Heart left ventricle (tissue), 16 donors: ENCODE data around the gene USP47. TPM values are rescaled to one million over a fixed set of nuclear protein-coding genes. Genes with fewer than 3 reads are reported as not detected.
A peak's percentile ranks its signal among the peaks of the same experiment; 100 is the strongest.

Experiments used
- ATAC-seq, 4 donors: fragments of 200-7000 bp; cut with Tn5 transposase; one replicate each; pipeline ENCODE4 v1.9.1; 2020 to 2022; ENCODE audit warnings: moderate library complexity in 4 of 4, mild to moderate bottlenecking in 3 of 4, moderate number of reproducible peaks in 1 of 4
- DNase-seq, 5 donors: peaks; one replicate each; pipeline ENCODE4 v3.0.0-alpha.2; 2020
- H3K27ac ChIP-seq, 12 donors: fragments of 200-600 bp; sonication (generic) in 4 of 12; one replicate each; pipeline versions ENCODE4 v1.5.0 to v1.8.0; 2016 to 2022; ENCODE audit warnings: mild to moderate bottlenecking in 2 of 12
- H3K27me3 ChIP-seq, 9 donors: fragments of 200-600 bp; sonication (generic) in 2 of 9; one replicate each; pipeline versions ENCODE4 v1.5.1 to v1.8.0; 2016 to 2022; ENCODE audit warnings: mild to moderate bottlenecking in 3 of 9
- H3K36me3 ChIP-seq, 9 donors: fragments of 200-600 bp; sonication (generic) in 2 of 9; one replicate each; pipeline versions ENCODE4 v1.5.0 to v1.8.0; 2018 to 2022; ENCODE audit warnings: mild to moderate bottlenecking in 2 of 9
- H3K4me1 ChIP-seq, 12 donors: fragments of 200-600 bp; sonication (generic) in 4 of 12; one replicate each; pipeline versions ENCODE4 v1.5.0 to v1.8.0; 2016 to 2022; ENCODE audit warnings: mild to moderate bottlenecking in 3 of 12
- H3K4me3 ChIP-seq, 12 donors: fragments of 200-600 bp; sonication (generic) in 4 of 12; one replicate each; pipeline versions ENCODE4 v1.5.0 to v1.8.0; 2017 to 2022; ENCODE audit warnings: mild to moderate bottlenecking in 9 of 12, moderate library complexity in 4 of 12
- H3K9me3 ChIP-seq, 12 donors: fragments of 200-600 bp; sonication (generic) in 4 of 12; one replicate each; pipeline versions ENCODE4 v1.5.0 to v1.8.0; 2016 to 2022; ENCODE audit warnings: mild to moderate bottlenecking in 1 of 12
- CTCF ChIP-seq, 12 donors: fragments of 200-600 bp; sonication (generic) in 4 of 12; IDR thresholded peaks; one replicate each; pipeline versions ENCODE4 v1.5.0 to v1.8.0; 2018 to 2022; ENCODE audit warnings: antibody characterized with exemption in 12 of 12, mild to moderate bottlenecking in 5 of 12
- POLR2A ChIP-seq, 2 donors: fragments of 450-650 bp; IDR thresholded peaks; one replicate each; pipeline ENCODE4 v1.6.1; 2017; ENCODE audit warnings: antibody characterized with exemption in 2 of 2, mild to moderate bottlenecking in 2 of 2, moderate library complexity in 2 of 2
- whole genome bisulfite sequencing, 4 donors: extraction: QIAGEN DNeasy Blood & Tissue Kit in 2 of 4; methylation state at CpG; one replicate each; pipeline versions ENCODE4 v1.1.5 to v1.1.7; 2013 to 2018; 5-methylcytosine and 5-hydroxymethylcytosine counted together
- intact Hi-C, 10 donors: fragments of 100-400 bp; cut with DNase I; formaldehyde crosslinking; loops; one replicate each; pipeline versions ENCODE4 v1.11.1 to v1.14.2; 2022
- polyA plus RNA-seq, 2 donors: library from polyadenylated mRNA; stranded (reverse); fragments of 200-250 nt; gene quantifications; one replicate each; pipeline ENCODE4 v1.2.3, GENCODE V29; 2013
- total RNA-seq, 9 donors: library from RNA; depleted of rRNA in 2 of 9; stranded (reverse); fragments of >200 nt in 2 of 9; fragmentation: NEBNext Ultra II Directional in 3 of 9; extraction: Animal tissue kit (Norgen Biotek cat#: 25700) in 3 of 9; gene quantifications; one replicate each; pipeline versions ENCODE4 v1.1.0 to v1.2.4, GENCODE V29; 2016 to 2023
- donor health status: ischemic (EF 13 %, LVEDD 7.1; RV severe dilation, severe dysfunction).
- donor health status: healthy with polysubstance abuse.
- donor health status: DM: no; HTN: yes; CAD: no.
- donor health status: DM: no; HTN: no; CAD: no.
- donor health status: ischemic (EF 25% LVEDD 6.9; RV normal size, moderate dysfunction).
- donor health status: ischemic (EF 25% LVEDD 5.7; RV mildly dilated, moderate dysfunction).
- donor health status: healthy.
- donor health status: DM: yes; HTN: yes; CAD: no.
- donor health status: ischemic (EF 35%, LVEDD 5.7; RV mildly dilated, moderate dysfunction).
- donor health status: nonischemic (EF 11% LVEDD 7.7; RV severe dilation, severe dysfunction).
- donor health status: DM: yes; HTN: yes; CAD: no.
- donor health status: PGD.
- donor health status: ischemic (EF 29% LVEDD 5.4; RV normal size, mild dysfunction).
- donor health status: nonischemic (EF 23%, LVEDD 6.1; RV moderate dilation, normal function).

Gene USP47
- total and polyA plus RNA-seq, 11 donors = 26.2 to 89.6 (median 54.3) TPM

- peak; percentile 46 to 72 (median 64) for ATAC-seq
- intact Hi-C loops = loop anchor here in 4 of 10 donors (5.0 to 10.0 kb wide), 5 partner anchors 33 to 137 kb away; partner anchors contain the start of gene USP47 (in 1 of the 4)
- Histone ChIP-seq H3K4me3 (no peak overlapping the region), H3K27me3 (no peaks in the 10 kb centered on the region), H3K9me3 (peaks cover 0 to 5% (median 0%) of the 10 kb centered on the region in 12 donors), H3K4me1 (peaks cover 25 to 98% (median 83%) of the 10 kb centered on the region in 12 donors), H3K27ac (peak overlapping the region; percentile 73 to 97 (median 88)), H3K36me3 (no peaks in the 10 kb centered on the region)
- peak in 4 of 5 donors; percentile 55 to 77 (median 61) for DNase-seq
- TF ChIP-seq POLR2A (IDR thresholded peaks at IDR 0.05) (no peak), CTCF (IDR thresholded peaks at IDR 0.05) (no peak)
- 8 to 19% (median 11%) methylated on average over 8 of the region's 8 CpGs for WGBS, 4 donors
Measured at GRCh38 chr11:11979488-11980117, 137.8 kb downstream of the USP47 start.

GRCh38 chr11:11980200-11980599 lies 138.4 kb downstream of the USP47 start:
- Histone ChIP-seq H3K27me3 (no peaks in the 10 kb centered on the region), H3K4me3 (no peak overlapping the region), H3K4me1 (peaks cover 25 to 98% (median 83%) of the 10 kb centered on the region in 12 donors), H3K9me3 (peaks cover 0 to 5% (median 0%) of the 10 kb centered on the region in 12 donors), H3K27ac (peak overlapping the region; percentile 73 to 97 (median 88)), H3K36me3 (no peaks in the 10 kb centered on the region)
- no peak for ATAC-seq
- 80 to 93% (median 86%) methylated on average over 2 of the region's 2 CpGs for WGBS, 4 donors
- DNase-seq = no peak
- TF ChIP-seq CTCF (IDR thresholded peaks at IDR 0.05) (no peak), POLR2A (IDR thresholded peaks at IDR 0.05) (no peak)
- intact Hi-C loops = loop anchor here in 2 of 10 donors (5.0 kb wide), 2 partner anchors 37 to 138 kb away; partner anchors contain the start of gene USP47 (in 1 of the 2)

DNA sequence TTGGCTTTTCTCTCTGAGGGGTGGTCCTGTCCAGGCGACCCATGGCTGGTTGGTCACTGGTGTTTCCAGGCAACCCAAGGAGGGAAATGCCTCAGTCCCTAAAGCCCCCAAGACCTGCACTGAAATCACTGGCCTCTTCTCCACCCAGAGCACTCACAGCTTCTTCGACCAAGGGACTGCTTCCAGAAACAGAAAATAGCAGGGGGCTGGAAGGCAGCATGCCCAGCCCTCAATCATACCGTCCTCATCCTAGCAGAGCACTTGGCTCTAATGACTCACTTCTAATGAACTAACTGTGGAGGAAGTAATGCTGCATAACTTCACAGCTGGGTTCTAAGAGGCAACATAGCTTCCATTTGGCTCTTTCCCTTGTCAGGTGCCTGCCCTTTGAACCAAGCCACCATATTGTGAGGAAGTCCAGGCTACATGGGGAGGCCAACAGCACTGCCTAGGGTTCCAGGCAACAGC lies 139.1 kb downstream of the USP47 start:
- Histone ChIP-seq H3K27ac (peak overlapping the region; percentile 73 to 97 (median 88)), H3K4me3 (no peak overlapping the region), H3K27me3 (no peaks in the 10 kb centered on the region), H3K36me3 (no peaks in the 10 kb centered on the region), H3K4me1 (peaks cover 26 to 98% (median 83%) of the 10 kb centered on the region in 12 donors), H3K9me3 (peaks cover 0 to 5% (median 0%) of the 10 kb centered on the region in 12 donors)
- intact Hi-C loops = loop anchor here in 2 of 10 donors (5.0 kb wide), 2 partner anchors 36 to 139 kb away; partner anchors contain the start of gene USP47 (in 1 of the 2)
- DNase-seq = no peak
- TF ChIP-seq POLR2A (IDR thresholded peaks at IDR 0.05) = no peak
- TF ChIP-seq CTCF (IDR thresholded peaks at IDR 0.05) = no peak
- 58 to 80% (median 67%) methylated on average over 2 to 3 of the region's 3 CpGs for WGBS, 4 donors
- no peak for ATAC-seq

GRCh38 chr11:11981364-11981763 lies 139.6 kb downstream of the USP47 start:
- TF ChIP-seq POLR2A (IDR thresholded peaks at IDR 0.05) (no peak), CTCF (IDR thresholded peaks at IDR 0.05) (no peak)
- Histone ChIP-seq H3K36me3 (no peaks in the 10 kb centered on the region), H3K27me3 (no peaks in the 10 kb centered on the region), H3K4me1 (peaks cover 28 to 97% (median 83%) of the 10 kb centered on the region in 12 donors), H3K9me3 (peaks cover 0 to 5% (median 0%) of the 10 kb centered on the region in 12 donors), H3K27ac (peak overlapping the region; percentile 73 to 97 (median 88)), H3K4me3 (no peak overlapping the region)
- DNase-seq = no peak
- no peak for ATAC-seq
- intact Hi-C loops = loop anchor here in 2 of 10 donors (5.0 kb wide), 2 partner anchors 36 to 139 kb away; partner anchors contain the start of gene USP47 (in 1 of the 2)
- 58 to 68% (median 63%) methylated on average over 5 of the region's 5 CpGs for WGBS, 4 donors
